GM23248 (cell line): ENCODE measurements around the gene TM9SF3.

Experiments used
- EZH2 ChIP-seq: fragments of 200-600 bp; sonication (generic); IDR thresholded peaks from 2 replicates; pipeline ENCODE4 v1.6.1; 2018; ENCODE audit warnings: antibody characterized with exemption, mild to moderate bottlenecking; ENCODE audit not compliant: insufficient read depth, poor library complexity, severe bottlenecking
- EZH2phosphoT487 ChIP-seq: fragments of 200-600 bp; sonication (generic); IDR thresholded peaks from 2 replicates; pipeline ENCODE4 v1.6.1; 2018; ENCODE audit warnings: antibody characterized with exemption, moderate library complexity, mild to moderate bottlenecking, low read depth; ENCODE audit not compliant: insufficient read depth

DNA sequence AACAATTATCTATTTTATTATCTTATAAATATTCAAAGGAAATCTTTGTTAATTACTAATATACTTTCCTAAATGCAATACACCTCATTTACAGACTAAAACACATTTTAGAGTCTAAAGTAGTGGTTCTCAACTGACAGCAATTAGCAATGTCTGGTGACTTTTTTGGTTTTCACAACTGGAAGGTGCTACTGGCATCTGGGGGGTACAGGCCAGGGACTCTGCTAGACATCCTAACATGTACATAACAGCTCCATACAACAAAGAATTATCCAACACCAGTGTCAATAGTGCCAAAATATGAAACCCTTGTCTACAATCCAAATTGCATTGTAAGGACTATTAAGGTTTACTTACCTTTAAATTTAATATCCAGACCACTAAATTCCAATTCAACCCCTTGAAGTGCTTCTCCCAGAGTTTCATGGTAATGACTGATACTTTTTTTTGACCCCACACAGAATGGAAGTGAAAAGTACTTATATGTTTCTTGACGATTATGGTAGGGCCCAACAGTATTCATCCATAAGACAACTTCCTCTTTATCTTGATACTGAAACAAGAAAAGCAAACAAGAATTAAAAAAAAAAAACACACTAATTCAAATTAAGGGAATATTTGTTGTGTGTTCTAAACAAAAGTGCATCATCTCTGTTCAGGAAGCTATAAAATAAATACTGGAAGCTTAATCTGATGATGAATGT is 10.4 kb downstream of the TM9SF3 start:
- TF ChIP-seq EZH2phosphoT487 (no peak), EZH2 (no peak)
